Measurements from ENCODE around the gene SLPI.

DNA sequence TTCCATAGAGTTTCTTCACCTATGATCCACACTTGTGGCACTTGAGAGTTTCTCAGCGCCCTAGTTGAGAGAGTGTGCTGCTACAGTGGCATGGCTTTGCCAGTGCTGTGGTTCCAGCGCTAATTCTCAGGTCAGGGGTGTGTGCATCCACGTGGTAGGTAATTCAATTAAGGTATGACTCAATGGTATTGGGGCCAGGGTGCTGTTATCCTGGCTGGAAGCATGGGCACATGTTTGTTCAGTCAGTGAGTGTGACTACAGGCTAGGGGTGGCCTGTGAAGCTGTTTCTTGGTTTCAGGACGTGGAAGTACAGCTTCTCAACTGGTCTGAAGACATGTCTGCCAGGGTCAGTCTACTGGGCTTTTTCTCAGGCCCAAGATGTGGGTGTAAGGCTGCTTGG, 36.2 kb downstream of the SLPI start:
- TF ChIP-seq, protein P1, sequence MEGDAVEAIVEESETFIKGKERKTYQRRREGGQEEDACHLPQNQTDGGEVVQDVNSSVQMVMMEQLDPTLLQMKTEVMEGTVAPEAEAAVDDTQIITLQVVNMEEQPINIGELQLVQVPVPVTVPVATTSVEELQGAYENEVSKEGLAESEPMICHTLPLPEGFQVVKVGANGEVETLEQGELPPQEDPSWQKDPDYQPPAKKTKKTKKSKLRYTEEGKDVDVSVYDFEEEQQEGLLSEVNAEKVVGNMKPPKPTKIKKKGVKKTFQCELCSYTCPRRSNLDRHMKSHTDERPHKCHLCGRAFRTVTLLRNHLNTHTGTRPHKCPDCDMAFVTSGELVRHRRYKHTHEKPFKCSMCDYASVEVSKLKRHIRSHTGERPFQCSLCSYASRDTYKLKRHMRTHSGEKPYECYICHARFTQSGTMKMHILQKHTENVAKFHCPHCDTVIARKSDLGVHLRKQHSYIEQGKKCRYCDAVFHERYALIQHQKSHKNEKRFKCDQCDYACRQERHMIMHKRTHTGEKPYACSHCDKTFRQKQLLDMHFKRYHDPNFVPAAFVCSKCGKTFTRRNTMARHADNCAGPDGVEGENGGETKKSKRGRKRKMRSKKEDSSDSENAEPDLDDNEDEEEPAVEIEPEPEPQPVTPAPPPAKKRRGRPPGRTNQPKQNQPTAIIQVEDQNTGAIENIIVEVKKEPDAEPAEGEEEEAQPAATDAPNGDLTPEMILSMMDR (IDR thresholded peaks at IDR 0.05 in 4 of 5, conservative IDR thresholded peaks at IDR 0.05 in 1 of 5), result no peak
- TF ChIP-seq POLR2A (IDR thresholded peaks at IDR 0.05), result no peak
